ENCODE measurements around the gene CPNE5.

Gene CPNE5

DNA sequence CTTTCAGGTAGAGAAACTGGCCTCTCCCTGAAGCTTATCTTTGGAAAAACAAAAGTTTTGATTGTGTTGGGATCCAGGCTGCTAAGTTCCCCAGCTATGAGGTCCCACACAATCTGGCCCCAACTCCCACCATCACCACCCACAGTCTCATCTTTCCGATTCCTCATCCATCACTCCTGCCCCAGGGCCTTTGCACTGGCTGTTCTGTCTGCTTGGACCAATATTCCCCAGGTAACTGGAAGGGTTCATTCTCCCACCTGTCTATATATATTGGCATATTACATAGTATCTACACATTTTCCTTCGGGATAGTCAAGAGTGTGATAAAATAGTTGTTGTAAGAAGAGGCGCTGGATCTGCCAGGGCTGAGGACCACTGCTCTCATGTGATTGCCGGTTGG lies 52.0 kb downstream of the CPNE5 start:
- DNase-seq: no peak

DNA sequence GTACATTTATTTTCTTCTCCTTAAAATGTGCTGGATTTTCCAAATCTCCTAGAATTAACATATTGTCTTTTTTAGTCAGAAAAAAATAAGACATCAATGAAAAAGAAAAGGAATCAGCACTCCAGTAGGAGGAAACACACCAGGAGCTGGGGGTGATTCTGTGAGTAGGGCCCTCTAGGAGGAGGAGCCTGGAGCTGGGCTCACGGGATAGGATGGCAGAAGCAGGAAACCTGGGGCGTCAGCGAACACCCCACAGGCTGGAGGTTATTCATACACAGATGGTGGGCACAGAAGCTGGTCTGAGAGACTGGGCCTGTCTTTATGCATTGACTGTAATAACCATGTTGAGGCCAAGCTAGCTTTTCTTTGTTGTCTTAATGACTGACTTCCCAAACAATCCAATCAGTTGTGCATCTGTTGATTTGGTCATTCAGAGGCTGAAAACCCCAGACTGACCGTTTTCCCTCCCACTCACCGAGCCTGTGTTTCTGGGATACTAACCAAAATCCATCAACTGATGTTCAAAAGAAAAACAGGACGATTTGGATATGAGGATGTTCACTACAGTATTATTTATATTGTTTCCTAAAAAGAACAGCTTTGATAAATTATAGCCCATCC lies 53.1 kb downstream of the CPNE5 start:
- no peak for DNase-seq

GRCh38 chr6:36784376-36784636 lies 54.9 kb downstream of the CPNE5 start:
- no peak for DNase-seq

- no peak for DNase-seq
These were observed 55.5 kb downstream of the CPNE5 start for GRCh38 chr6:36783603-36784375.

GRCh38 chr6:36781669-36782068 lies 57.6 kb downstream of the CPNE5 start:
- no peak for DNase-seq

GRCh38 chr6:36780442-36781177 lies 58.6 kb downstream of the CPNE5 start:
- DNase-seq: no peak

DNA sequence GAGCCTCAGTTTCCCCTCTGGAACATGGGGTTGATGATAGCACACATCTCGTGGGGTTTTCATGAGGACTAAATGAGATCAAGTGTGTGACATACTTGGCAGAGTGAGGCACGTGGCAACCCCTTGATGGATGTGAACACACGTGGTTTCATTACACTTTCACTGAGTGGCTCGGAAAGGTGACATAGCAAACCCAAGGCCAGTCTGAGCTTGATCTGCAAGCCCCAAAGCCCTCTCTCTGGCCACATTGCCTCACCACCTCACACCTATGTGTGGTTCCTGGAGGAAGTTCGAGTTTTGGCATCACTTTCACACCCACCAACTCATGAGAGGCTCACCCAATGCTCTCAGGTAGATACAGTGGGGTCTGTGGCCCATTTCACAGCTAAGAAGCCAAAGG lies 60.0 kb downstream of the CPNE5 start:
- DNase-seq: no peak

GRCh38 chr6:36777801-36778200 lies 61.4 kb downstream of the CPNE5 start:
- no peak for DNase-seq

GRCh38 chr6:36776167-36776566 lies 63.1 kb downstream of the CPNE5 start:
- no peak for DNase-seq

DNA sequence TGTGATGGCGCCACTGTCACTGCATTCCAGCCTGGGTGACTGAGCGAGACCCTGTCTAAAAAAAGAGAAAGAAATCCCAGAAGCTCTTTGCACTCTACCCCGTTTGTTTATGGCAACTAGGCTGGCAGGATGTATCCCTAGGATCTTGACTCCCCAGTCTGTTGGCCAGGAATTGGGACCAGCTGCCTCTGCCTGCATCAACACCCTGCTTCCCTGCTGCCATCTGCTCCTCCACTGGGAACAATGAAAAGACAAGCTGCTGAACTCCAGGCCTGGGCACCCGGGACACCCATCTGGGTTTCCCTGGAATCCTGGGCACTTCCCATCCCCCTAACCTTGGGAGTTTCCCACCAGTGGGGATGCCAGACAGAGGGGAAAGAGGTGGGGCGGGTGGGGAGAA lies 64.9 kb downstream of the CPNE5 start:
- DNase-seq: no peak

DNA sequence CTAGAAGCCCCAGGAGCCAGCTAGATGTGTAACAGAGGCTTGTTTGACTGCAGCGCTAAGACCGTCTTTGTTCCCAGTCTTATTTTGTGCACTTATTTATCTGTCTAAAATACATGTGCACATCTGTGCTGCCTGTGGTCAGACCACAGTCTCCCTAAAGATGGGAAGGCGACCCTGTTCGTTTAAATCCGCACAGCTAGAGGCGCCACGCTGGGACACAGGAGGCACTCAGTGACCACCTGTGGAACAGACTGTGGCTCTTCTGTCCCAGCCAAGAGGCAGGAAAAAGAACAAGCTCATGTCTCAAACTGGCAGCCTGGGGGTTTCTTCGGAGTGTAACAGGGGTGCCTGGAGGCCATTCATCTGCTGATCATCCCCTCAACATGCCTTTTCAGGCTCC lies 66.8 kb downstream of the CPNE5 start:
- no peak for DNase-seq

DNA sequence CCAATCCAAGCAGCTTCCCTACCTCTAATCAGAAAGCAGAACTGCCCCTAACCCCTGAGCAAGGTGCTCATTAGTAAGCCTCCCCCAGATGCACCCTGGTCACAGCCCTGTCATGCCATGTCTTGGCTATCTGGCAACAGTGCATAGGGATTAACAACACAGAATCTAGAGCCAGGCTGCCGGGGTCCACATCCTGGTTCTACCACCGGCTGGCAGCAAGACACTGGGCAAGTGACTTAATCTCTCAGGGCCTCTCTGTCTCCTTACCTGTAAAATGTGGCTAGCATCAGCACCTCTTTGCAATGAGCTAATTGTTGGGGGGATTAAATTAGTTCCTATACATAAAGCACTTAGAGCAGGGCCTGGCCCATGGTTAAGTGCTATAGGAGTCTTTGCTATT lies 68.1 kb downstream of the CPNE5 start:
- no peak for DNase-seq

DNA sequence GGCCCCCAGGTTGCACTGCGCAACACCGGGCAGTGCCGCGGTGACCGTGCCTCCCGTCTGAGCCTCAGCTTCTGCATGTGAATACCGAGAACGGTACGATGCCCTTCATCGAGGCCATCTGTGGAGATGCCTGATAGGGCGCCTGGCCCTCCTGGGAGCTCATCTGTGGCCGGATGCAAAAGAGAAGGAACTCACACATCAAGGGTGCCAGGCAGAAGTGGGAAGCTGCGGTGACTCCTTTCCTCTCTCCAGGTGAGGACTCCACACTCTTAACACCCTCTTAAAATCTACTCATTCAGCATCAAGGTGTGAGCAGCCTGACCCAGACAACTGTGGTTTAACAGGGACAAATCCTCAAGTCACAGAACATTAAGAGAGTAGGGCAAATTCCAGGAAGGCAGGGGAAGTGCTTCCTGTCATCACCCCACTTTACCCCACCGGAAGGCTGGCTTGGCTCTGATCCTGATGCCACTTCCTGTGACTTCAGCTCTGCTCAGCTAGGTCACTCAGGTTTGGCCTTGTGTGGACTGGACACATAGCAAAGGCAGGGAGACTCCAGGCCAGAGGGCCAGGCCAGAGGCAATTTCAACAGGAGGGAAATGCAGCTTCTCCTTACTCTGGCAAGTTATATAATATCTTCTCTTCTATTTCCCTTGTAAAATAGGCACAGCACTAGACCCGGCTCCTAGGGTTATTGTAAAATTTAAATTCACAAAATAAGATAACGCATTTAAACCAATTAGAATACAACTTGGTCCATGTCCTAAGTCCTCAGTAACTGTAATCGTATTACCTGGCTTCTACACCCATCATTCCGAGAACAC lies 69.4 kb downstream of the CPNE5 start:
- DNase-seq: peak; percentile 38

DNA sequence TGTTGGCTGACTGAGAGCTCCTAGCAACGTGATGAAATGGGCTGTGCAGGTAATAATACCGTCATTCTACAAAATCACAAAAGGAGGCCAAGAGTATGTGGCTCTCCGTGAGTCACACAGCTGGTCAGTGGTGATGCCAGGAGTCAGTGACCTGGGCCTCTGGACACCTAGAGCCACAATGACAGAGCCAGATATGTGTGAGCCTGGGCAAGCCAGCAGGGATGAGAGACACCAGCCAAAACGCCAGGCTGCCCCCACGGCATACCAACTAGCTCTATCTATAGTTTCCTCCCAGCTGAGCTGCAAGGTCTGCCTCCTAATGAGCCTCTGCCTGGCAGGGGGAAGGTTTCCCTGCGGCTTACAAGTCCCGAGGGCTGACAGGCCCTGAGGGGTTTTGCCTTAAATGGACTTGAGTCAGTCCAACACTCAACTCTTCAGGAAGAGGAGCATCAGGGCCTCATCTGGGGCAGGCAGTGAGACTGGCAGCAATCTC lies 70.0 kb downstream of the CPNE5 start:
- no peak for DNase-seq

DNA sequence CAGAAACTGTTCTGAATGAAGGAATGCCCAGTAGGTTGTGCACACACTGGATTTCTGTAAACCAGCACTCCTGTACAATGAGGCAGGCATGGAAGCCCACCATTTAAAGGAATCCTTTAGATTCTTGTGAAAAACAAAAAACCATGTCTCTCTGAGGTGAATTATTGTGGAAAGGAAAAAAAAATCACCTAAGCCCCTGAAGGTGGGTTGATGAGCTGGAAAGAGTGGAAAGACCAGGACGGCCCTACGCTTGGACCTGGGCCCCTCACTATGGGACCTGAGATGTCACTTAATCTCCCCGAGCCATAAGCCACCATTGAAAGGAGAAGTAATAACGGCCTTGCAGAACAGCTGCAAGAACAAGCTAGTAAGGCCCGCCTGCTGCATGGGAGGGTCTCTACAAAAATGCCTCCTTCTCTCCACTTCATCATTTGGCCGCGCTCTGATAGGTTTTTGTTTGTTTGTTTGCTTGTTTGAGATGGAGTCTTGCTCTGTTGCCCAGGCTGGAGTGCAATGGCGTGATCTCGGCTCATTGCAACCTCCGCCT lies 72.8 kb downstream of the CPNE5 start:
- no peak for DNase-seq

- DNase-seq: peak; percentile 85
These were observed 73.4 kb downstream of the CPNE5 start for GRCh38 chr6:36765594-36766398.

- no peak for DNase-seq
These were observed 74.1 kb downstream of the CPNE5 start for GRCh38 chr6:36765190-36765589.

GRCh38 chr6:36762123-36762522 lies 77.1 kb downstream of the CPNE5 start:
- no peak for DNase-seq

DNA sequence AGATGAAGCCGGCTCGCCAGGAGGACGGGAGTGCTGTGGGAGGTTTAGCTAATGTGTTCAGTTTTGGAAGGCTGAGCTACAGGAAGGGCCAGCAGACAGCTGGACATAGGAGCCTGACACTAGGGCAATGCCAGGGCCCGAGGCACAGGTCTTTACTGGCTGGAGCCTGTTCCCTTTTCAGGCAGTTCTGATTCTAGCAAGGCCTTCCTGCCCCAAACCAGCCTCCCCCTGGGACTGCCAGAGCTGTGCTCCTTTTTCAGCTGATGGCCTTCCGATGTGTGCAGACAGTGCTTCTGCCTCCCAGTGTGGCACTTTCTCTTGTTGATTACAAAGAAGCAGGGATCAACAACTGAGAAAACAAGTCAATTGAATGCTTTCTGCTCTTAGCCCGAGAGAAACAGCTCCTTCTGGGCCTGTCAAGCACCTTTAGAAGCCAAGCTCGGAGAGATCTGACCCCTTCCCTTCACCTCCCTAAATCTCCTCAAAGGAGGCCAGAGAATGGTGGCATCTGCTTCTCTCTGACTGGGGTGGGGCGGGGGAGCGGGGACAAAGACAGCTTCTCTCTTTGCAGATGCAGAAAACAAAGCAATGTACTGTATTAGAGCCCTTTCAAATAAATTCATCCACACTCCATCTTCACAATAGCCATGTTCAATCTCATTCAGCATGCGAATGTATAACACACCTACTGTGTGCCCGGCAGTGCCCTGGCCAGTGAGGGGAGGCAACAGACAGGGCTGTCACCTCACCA lies 78.4 kb downstream of the CPNE5 start:
- DNase-seq: no peak

- peak; percentile 82 for DNase-seq
These were observed 80.0 kb downstream of the CPNE5 start for GRCh38 chr6:36759148-36759759.
